Measurements from ENCODE around the gene MORN5.
A peak's percentile ranks its signal among the peaks of the same experiment; 100 is the strongest.

The MORN5 gene

GRCh38 chr9:122151267-122151828 is 8.4 kb upstream of the MORN5 start:
- Histone ChIP-seq H3K9ac (ENCODE audit: low read depth, low read length) (no peak overlapping the region), H3K27me3 (ENCODE audit: control insufficient read depth, insufficient read depth, low read length) (no peaks in the 10 kb centered on the region), H3K4me3 (ENCODE audit: low read length) (no peak overlapping the region), H3K4me2 (ENCODE audit: low read length) (no peak overlapping the region), H3K9me3 (replicated peaks; ENCODE audit: low read length) (no peaks in the 10 kb centered on the region), H3K36me3 (ENCODE audit: insufficient read depth, low read length) (peaks cover 17% of the 10 kb centered on the region), H3K4me1 (ENCODE audit: control insufficient read depth, insufficient read depth, low read length) (no peaks in the 10 kb centered on the region)

DNA sequence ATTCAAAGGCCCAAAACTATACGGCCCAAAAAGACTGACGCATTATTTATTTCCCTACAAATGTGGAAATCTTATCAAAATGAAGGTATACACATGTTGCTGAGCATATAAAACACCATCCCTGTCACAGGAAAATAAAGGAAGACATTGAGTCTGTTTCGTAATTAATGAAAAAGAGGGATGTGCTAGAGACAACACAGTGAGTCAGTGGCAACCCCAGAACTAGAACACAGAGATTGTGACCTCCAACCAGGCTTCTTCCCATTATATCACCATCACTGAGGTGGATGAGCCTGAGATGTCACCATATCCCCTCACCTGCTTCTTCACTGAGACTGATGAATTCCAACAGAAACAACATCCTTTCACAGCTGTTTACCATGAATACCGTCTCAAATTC is 3.9 kb upstream of the MORN5 start:
- Histone ChIP-seq H3K27me3 (ENCODE audit: control insufficient read depth, insufficient read depth, low read length) (no peaks in the 10 kb centered on the region), H3K4me2 (ENCODE audit: low read length) (no peak overlapping the region), H3K9me3 (replicated peaks; ENCODE audit: low read length) (no peaks in the 10 kb centered on the region), H3K4me1 (ENCODE audit: control insufficient read depth, insufficient read depth, low read length) (peaks cover 3% of the 10 kb centered on the region), H3K36me3 (ENCODE audit: insufficient read depth, low read length) (peaks cover 8% of the 10 kb centered on the region), H3K9ac (ENCODE audit: low read depth, low read length) (no peak overlapping the region), H3K4me3 (ENCODE audit: low read length) (no peak overlapping the region)

GRCh38 chr9:122158202-122158601 is 1.5 kb upstream of the MORN5 start:
- H3K9ac ChIP-seq (ENCODE audit: low read depth, low read length): no peak overlapping the region
- no peaks in the 10 kb centered on the region for H3K36me3 ChIP-seq (ENCODE audit: insufficient read depth, low read length)
- no peak overlapping the region for H3K4me3 ChIP-seq (ENCODE audit: low read length)
- peaks cover 13% of the 10 kb centered on the region for H3K27me3 ChIP-seq (ENCODE audit: control insufficient read depth, insufficient read depth, low read length)
- peak overlapping the region; percentile 86 for H3K4me2 ChIP-seq (ENCODE audit: low read length)
- peaks cover 3% of the 10 kb centered on the region for H3K4me1 ChIP-seq (ENCODE audit: control insufficient read depth, insufficient read depth, low read length)
- H3K9me3 ChIP-seq (replicated peaks; ENCODE audit: low read length): peaks cover 5% of the 10 kb centered on the region

DNA sequence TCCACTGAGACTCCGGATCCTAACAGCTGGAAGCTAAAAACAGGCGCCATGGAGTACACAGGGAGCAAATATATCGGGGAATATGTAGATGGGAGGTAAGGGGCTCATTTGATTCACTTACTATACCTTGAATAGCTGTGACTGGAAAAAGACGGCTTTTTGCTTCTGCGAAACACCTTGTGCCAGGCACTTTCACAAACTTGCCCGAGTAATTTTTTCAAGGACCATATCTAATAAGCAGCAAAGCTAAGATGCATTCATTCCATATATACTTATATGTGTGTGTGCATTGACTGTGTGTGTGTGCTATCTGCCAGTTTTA is 178 bp downstream of the MORN5 start:
- Histone ChIP-seq H3K4me2 (ENCODE audit: low read length) (peak overlapping the region; percentile 86), H3K36me3 (ENCODE audit: insufficient read depth, low read length) (no peaks in the 10 kb centered on the region), H3K4me3 (ENCODE audit: low read length) (peak overlapping the region; percentile 85), H3K27me3 (ENCODE audit: control insufficient read depth, insufficient read depth, low read length) (peaks cover 30% of the 10 kb centered on the region), H3K9me3 (replicated peaks; ENCODE audit: low read length) (peaks cover 5% of the 10 kb centered on the region), H3K4me1 (ENCODE audit: control insufficient read depth, insufficient read depth, low read length) (peaks cover 3% of the 10 kb centered on the region), H3K9ac (ENCODE audit: low read depth, low read length) (no peak overlapping the region)

DNA sequence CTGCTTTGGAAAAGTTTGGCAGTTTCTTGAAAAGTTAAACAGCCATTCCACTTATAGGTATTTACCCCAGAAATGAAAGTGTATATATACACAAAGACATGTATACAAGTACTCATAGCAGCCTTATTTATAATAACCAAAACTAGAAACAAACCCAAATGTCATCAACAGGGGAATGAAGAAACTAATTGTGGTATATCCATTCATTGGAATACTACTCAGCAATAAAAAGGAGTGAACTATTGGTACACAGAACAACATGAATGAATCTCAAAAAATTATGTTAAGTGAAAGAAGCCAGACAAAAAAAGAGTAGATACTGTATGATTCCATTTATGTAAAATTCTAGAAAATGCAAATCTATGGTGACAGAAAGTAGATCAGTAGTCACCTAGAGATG is 2.7 kb downstream of the MORN5 start:
- H3K36me3 ChIP-seq (ENCODE audit: insufficient read depth, low read length): no peaks in the 10 kb centered on the region
- peaks cover 48% of the 10 kb centered on the region for H3K27me3 ChIP-seq (ENCODE audit: control insufficient read depth, insufficient read depth, low read length)

DNA sequence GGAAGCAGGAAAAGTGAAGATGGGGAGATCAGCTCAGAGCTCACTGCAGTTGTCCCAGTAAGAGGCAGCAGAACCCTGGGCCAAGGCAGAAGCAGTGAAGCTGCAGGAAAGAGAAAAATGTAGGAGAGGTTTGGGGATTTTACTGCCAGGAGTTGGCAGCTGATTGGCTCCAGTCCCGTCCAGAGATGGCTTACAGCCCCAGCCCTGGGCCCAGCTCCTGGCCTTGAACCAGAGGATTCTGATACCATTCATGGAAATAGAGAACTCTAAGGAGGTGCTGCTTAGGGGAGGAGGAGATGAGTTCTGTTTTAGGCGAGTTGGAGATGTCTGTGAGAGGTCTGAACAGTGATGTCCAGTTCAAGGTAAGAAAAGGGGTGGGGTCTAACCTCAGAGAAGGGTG is 4.6 kb downstream of the MORN5 start:
- Histone ChIP-seq H3K27me3 (ENCODE audit: control insufficient read depth, insufficient read depth, low read length) (peaks cover 58% of the 10 kb centered on the region), H3K4me3 (ENCODE audit: low read length) (no peak overlapping the region), H3K4me2 (ENCODE audit: low read length) (no peak overlapping the region), H3K36me3 (ENCODE audit: insufficient read depth, low read length) (no peaks in the 10 kb centered on the region), H3K4me1 (ENCODE audit: control insufficient read depth, insufficient read depth, low read length) (no peaks in the 10 kb centered on the region), H3K9ac (ENCODE audit: low read depth, low read length) (no peak overlapping the region), H3K9me3 (replicated peaks; ENCODE audit: low read length) (peaks cover 5% of the 10 kb centered on the region)

More for the DNA sequence above, 2.7 kb downstream of the MORN5 start:
- peaks cover 5% of the 10 kb centered on the region for H3K9me3 ChIP-seq (replicated peaks; ENCODE audit: low read length)
- H3K4me3 ChIP-seq (ENCODE audit: low read length): no peak overlapping the region
- H3K4me2 ChIP-seq (ENCODE audit: low read length): no peak overlapping the region
- peaks cover 3% of the 10 kb centered on the region for H3K4me1 ChIP-seq (ENCODE audit: control insufficient read depth, insufficient read depth, low read length)
- no peak overlapping the region for H3K9ac ChIP-seq (ENCODE audit: low read depth, low read length)

DNA sequence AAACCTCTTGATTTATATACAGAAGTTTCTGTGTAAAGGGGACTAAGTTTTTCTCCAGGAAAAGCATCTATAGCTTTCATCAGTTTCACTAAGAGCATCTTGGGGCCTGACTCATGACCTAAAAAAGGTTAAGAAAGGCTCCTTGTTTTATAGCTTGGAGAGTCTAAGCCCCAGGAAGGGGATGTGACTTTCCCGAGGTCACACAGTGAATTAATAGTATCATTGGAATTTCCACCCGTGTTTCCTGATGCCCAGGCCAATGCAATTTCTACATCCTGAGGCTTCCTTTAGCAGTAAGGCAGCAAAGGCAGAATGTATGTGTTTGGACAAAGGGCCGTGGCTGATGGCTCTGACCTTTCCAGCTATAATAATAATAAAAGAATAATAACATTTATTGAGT is 8.6 kb downstream of the MORN5 start:
- Histone ChIP-seq H3K9me3 (replicated peaks; ENCODE audit: low read length) (no peaks in the 10 kb centered on the region), H3K4me2 (ENCODE audit: low read length) (no peak overlapping the region), H3K4me1 (ENCODE audit: control insufficient read depth, insufficient read depth, low read length) (no peaks in the 10 kb centered on the region), H3K36me3 (ENCODE audit: insufficient read depth, low read length) (no peaks in the 10 kb centered on the region), H3K9ac (ENCODE audit: low read depth, low read length) (no peak overlapping the region), H3K4me3 (ENCODE audit: low read length) (no peak overlapping the region), H3K27me3 (ENCODE audit: control insufficient read depth, insufficient read depth, low read length) (peaks cover 79% of the 10 kb centered on the region)

GRCh38 chr9:122172131-122172530 is 12.4 kb downstream of the MORN5 start:
- H3K4me2 ChIP-seq (ENCODE audit: low read length): no peak overlapping the region
- peaks cover 80% of the 10 kb centered on the region for H3K27me3 ChIP-seq (ENCODE audit: control insufficient read depth, insufficient read depth, low read length)
- H3K9me3 ChIP-seq (replicated peaks; ENCODE audit: low read length): no peaks in the 10 kb centered on the region
- H3K4me3 ChIP-seq (ENCODE audit: low read length): no peak overlapping the region
- H3K36me3 ChIP-seq (ENCODE audit: insufficient read depth, low read length): no peaks in the 10 kb centered on the region
- H3K9ac ChIP-seq (ENCODE audit: low read depth, low read length): no peak overlapping the region
- H3K4me1 ChIP-seq (ENCODE audit: control insufficient read depth, insufficient read depth, low read length): no peaks in the 10 kb centered on the region

DNA sequence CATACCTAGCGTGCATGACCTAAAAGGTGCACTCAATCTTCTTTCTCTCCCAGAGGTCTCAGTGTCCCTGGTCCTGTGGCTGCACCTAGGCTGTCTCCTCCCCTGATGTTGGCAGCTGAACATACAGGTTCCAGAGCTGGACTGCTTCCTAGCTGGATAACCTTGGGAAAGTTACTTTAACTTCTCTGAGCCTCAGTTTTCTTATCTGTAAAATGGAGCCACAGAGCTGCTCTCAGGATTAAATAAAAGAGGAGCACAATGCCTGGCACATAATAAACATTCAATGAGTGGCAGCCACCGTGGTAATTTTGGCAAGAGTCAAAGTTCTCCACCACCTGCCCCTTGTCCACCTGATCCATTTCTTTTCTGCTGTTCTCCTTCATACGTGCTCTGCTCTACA is 14.0 kb downstream of the MORN5 start:
- Histone ChIP-seq H3K27me3 (ENCODE audit: control insufficient read depth, insufficient read depth, low read length) (peaks cover 80% of the 10 kb centered on the region), H3K36me3 (ENCODE audit: insufficient read depth, low read length) (no peaks in the 10 kb centered on the region)

DNA sequence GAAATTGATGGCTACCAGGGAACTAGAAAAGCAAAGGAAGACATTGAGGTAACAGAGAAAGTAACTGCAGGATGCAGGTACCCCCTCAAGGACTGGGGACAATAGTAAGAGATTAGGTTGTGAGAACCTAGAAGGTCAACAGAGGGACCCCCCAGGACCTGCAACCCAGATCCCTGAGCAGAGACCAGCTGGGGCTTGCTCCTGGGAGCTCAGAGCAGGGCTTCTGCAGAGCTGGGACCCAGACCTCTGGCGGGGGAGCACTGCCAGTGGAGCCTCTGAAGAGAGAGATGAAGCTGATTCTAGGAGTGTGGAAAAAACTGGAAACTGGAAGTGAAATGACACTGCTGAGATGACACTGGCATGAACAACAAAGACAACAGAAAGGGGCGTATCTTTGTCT is 17.2 kb downstream of the MORN5 start:
- peaks cover 10% of the 10 kb centered on the region for H3K4me1 ChIP-seq (ENCODE audit: control insufficient read depth, insufficient read depth, low read length)
- H3K4me3 ChIP-seq (ENCODE audit: low read length): no peak overlapping the region
- H3K9ac ChIP-seq (ENCODE audit: low read depth, low read length): no peak overlapping the region
- no peaks in the 10 kb centered on the region for H3K9me3 ChIP-seq (replicated peaks; ENCODE audit: low read length)
- no peak overlapping the region for H3K4me2 ChIP-seq (ENCODE audit: low read length)
- H3K27me3 ChIP-seq (ENCODE audit: control insufficient read depth, insufficient read depth, low read length): peaks cover 66% of the 10 kb centered on the region
- H3K36me3 ChIP-seq (ENCODE audit: insufficient read depth, low read length): no peaks in the 10 kb centered on the region

More for the DNA sequence above, 14.0 kb downstream of the MORN5 start:
- no peaks in the 10 kb centered on the region for H3K9me3 ChIP-seq (replicated peaks; ENCODE audit: low read length)
- H3K4me1 ChIP-seq (ENCODE audit: control insufficient read depth, insufficient read depth, low read length): no peaks in the 10 kb centered on the region
- no peak overlapping the region for H3K9ac ChIP-seq (ENCODE audit: low read depth, low read length)
- no peak overlapping the region for H3K4me2 ChIP-seq (ENCODE audit: low read length)
- no peak overlapping the region for H3K4me3 ChIP-seq (ENCODE audit: low read length)

GRCh38 chr9:122179054-122179689 is 19.5 kb downstream of the MORN5 start:
- Histone ChIP-seq H3K4me2 (ENCODE audit: low read length) (no peak overlapping the region), H3K27me3 (ENCODE audit: control insufficient read depth, insufficient read depth, low read length) (peaks cover 60% of the 10 kb centered on the region), H3K4me3 (ENCODE audit: low read length) (no peak overlapping the region), H3K9ac (ENCODE audit: low read depth, low read length) (no peak overlapping the region), H3K4me1 (ENCODE audit: control insufficient read depth, insufficient read depth, low read length) (peaks cover 10% of the 10 kb centered on the region), H3K36me3 (ENCODE audit: insufficient read depth, low read length) (no peaks in the 10 kb centered on the region), H3K9me3 (replicated peaks; ENCODE audit: low read length) (no peaks in the 10 kb centered on the region)

GRCh38 chr9:122179690-122180074 is 20.0 kb downstream of the MORN5 start:
- Histone ChIP-seq H3K4me2 (ENCODE audit: low read length) (no peak overlapping the region), H3K27me3 (ENCODE audit: control insufficient read depth, insufficient read depth, low read length) (peaks cover 61% of the 10 kb centered on the region), H3K4me3 (ENCODE audit: low read length) (no peak overlapping the region), H3K36me3 (ENCODE audit: insufficient read depth, low read length) (no peaks in the 10 kb centered on the region), H3K9me3 (replicated peaks; ENCODE audit: low read length) (no peaks in the 10 kb centered on the region), H3K4me1 (ENCODE audit: control insufficient read depth, insufficient read depth, low read length) (peaks cover 10% of the 10 kb centered on the region), H3K9ac (ENCODE audit: low read depth, low read length) (no peak overlapping the region)
